ENCODE results near the gene ATP1A2. TPM values are rescaled to one million over a fixed set of nuclear protein-coding genes. Genes with fewer than 3 reads are reported as not detected.

Gene ATP1A2
- total and polyA plus RNA-seq, 2 experiments from 2014 or later, result 4.9 to 17.7 TPM

GRCh38 chr1:160192234-160192633 lies 76.7 kb downstream of the ATP1A2 start:
- no peaks in the 10 kb centered on the region for H3K79me2 ChIP-seq (replicated peaks; ENCODE audit: insufficient read depth)
- ATAC-seq, result no peak
- Mint-ChIP-seq H3K27ac (no peak overlapping the region), H3K4me3 (no peak overlapping the region), H3K9me3 (no peaks in the 10 kb centered on the region), H3K36me3 (ENCODE audit: low read depth) (no peaks in the 10 kb centered on the region; the same call in 2 of the 3 replicates), H3K27me3 (ENCODE audit: insufficient read depth, low read depth, poor library complexity) (no peaks in the 10 kb centered on the region), H3K4me1 (peaks cover 13% of the 10 kb centered on the region)
- peaks cover 29% of the 10 kb centered on the region for H3K4me1 ChIP-seq (ENCODE audit: insufficient read depth)
- no peak for DNase-seq (ENCODE audit: low spot score)
- H3K9me2 ChIP-seq (ENCODE audit: insufficient read depth), result peaks cover 9% of the 10 kb centered on the region
- H2AFZ ChIP-seq, result peak overlapping the region; percentile 61; the same call in 1 of the 2 replicates
- H3K4me3 ChIP-seq, result no peak overlapping the region
- H3K4me2 ChIP-seq, result peak overlapping the region; percentile 55; the same call in 1 of the 2 replicates
- H3K27me3 ChIP-seq (ENCODE audit: insufficient read depth), result no peaks in the 10 kb centered on the region
- H3K27ac ChIP-seq (ENCODE audit: low read depth), result no peak overlapping the region
- no peaks in the 10 kb centered on the region for H3K36me3 ChIP-seq (ENCODE audit: insufficient read depth)
- TF ChIP-seq ZNF114 (CRISPR knock-in tag; IDR thresholded peaks at IDR 0.05) (no peak), ZNF462 (CRISPR knock-in tag; IDR thresholded peaks at IDR 0.05) (no peak), EZH2 (IDR thresholded peaks at IDR 0.05; ENCODE audit: low read depth, unreplicated experiment) (no peak), EZH2phosphoT487 (IDR thresholded peaks at IDR 0.05; ENCODE audit: unreplicated experiment) (no peak), POLR2AphosphoS5 (IDR thresholded peaks at IDR 0.05; ENCODE audit: low read depth) (no peak), ZNF331 (CRISPR knock-in tag; IDR thresholded peaks at IDR 0.05; ENCODE audit: low read depth) (no peak), STAT1 (IDR thresholded peaks at IDR 0.05; ENCODE audit: unreplicated experiment) (no peak), NANOG (IDR thresholded peaks at IDR 0.05; ENCODE audit: borderline replicate concordance) (no peak), JUNB (IDR thresholded peaks at IDR 0.05; ENCODE audit: unreplicated experiment) (no peak), REST (IDR thresholded peaks at IDR 0.05; ENCODE audit: unreplicated experiment) (no peak), CREB1 (CRISPR knock-in tag; IDR thresholded peaks at IDR 0.05; ENCODE audit: low read depth) (no peak)
- TF ChIP-seq, protein P1, sequence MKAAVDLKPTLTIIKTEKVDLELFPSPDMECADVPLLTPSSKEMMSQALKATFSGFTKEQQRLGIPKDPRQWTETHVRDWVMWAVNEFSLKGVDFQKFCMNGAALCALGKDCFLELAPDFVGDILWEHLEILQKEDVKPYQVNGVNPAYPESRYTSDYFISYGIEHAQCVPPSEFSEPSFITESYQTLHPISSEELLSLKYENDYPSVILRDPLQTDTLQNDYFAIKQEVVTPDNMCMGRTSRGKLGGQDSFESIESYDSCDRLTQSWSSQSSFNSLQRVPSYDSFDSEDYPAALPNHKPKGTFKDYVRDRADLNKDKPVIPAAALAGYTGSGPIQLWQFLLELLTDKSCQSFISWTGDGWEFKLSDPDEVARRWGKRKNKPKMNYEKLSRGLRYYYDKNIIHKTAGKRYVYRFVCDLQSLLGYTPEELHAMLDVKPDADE (IDR thresholded peaks at IDR 0.05), result no peak
- TF ChIP-seq, protein P2, sequence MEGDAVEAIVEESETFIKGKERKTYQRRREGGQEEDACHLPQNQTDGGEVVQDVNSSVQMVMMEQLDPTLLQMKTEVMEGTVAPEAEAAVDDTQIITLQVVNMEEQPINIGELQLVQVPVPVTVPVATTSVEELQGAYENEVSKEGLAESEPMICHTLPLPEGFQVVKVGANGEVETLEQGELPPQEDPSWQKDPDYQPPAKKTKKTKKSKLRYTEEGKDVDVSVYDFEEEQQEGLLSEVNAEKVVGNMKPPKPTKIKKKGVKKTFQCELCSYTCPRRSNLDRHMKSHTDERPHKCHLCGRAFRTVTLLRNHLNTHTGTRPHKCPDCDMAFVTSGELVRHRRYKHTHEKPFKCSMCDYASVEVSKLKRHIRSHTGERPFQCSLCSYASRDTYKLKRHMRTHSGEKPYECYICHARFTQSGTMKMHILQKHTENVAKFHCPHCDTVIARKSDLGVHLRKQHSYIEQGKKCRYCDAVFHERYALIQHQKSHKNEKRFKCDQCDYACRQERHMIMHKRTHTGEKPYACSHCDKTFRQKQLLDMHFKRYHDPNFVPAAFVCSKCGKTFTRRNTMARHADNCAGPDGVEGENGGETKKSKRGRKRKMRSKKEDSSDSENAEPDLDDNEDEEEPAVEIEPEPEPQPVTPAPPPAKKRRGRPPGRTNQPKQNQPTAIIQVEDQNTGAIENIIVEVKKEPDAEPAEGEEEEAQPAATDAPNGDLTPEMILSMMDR (conservative IDR thresholded peaks at IDR 0.05; ENCODE audit: low read depth in 2 of 2), result no peak
- H4K20me1 ChIP-seq (replicated peaks; ENCODE audit: insufficient read depth), result no peaks in the 10 kb centered on the region
- 0 out of 2 replicates have a peak, but pooled peaks cover 9% of the 10 kb centered on the region for H3F3A ChIP-seq (replicated peaks; ENCODE audit: low read depth)
